Measurements from ENCODE around the gene ZFAND3.

GRCh38 chr6:37800703-37801604, 18.6 kb upstream of the ZFAND3 start:
- TF ChIP-seq, protein P1, sequence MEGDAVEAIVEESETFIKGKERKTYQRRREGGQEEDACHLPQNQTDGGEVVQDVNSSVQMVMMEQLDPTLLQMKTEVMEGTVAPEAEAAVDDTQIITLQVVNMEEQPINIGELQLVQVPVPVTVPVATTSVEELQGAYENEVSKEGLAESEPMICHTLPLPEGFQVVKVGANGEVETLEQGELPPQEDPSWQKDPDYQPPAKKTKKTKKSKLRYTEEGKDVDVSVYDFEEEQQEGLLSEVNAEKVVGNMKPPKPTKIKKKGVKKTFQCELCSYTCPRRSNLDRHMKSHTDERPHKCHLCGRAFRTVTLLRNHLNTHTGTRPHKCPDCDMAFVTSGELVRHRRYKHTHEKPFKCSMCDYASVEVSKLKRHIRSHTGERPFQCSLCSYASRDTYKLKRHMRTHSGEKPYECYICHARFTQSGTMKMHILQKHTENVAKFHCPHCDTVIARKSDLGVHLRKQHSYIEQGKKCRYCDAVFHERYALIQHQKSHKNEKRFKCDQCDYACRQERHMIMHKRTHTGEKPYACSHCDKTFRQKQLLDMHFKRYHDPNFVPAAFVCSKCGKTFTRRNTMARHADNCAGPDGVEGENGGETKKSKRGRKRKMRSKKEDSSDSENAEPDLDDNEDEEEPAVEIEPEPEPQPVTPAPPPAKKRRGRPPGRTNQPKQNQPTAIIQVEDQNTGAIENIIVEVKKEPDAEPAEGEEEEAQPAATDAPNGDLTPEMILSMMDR (conservative IDR thresholded peaks at IDR 0.05; ENCODE audit: low read depth, low read length): no peak
- no peak for TF ChIP-seq MAFK (IDR thresholded peaks at IDR 0.05; ENCODE audit: low read depth, low read length)
- TF ChIP-seq MXI1 (IDR thresholded peaks at IDR 0.05; ENCODE audit: borderline replicate concordance, low read depth, low read length): no peak
- no peak for TF ChIP-seq POLR2A (IDR thresholded peaks at IDR 0.05; ENCODE audit: low read depth, low read length)

All from IMR-90 (cell line).